ENCODE measurements around the gene RETREG2. TPM values are rescaled to one million over a fixed set of nuclear protein-coding genes. Genes with fewer than 3 reads are reported as not detected.

RETREG2 gene
- total RNA-seq, 2 donors from 2014 or later: 41.9 to 43.6 TPM

DNA sequence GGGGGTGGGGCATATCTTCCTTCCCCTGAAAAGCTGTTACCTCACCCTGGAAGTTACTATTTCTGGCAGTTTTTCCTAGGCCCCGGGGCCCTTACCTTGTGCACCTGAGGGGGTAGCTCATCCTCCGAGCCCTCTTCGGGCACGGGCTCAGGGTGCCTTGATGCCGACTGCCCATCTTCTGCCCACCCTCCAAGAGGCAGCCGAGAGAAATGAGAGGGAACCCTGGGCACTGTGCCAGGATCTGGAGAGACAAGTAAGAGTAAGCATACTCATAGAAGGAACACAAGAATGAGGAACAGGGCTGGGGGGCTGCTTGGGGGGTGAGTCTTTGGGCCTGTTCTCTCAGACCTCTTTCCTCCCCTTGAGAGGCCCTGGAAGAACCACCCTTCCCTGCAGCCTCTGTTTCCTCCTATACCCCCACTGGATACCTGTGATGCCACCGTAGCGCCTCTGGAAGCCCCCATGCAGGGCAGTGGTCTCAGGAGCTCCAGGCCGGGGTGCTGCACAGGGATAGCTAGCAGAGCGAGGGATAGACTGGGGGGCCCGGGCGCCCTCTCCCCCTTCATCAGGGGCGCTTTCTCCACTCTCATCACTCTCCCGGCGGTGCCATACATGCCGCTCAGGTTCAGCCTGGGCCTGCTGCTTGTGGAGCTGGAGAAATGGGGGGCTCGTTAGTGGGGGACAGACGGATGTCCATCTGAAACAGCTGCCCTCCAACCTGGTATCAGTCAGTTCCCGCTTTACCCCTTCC, 42.8 kb downstream of the RETREG2 start:
- Histone ChIP-seq H3K9me3 (no peaks in the 10 kb centered on the region), H3K27ac (no peak overlapping the region), H3K4me1 (peaks cover 31% of the 10 kb centered on the region), H3K4me3 (no peak overlapping the region), H3K27me3 (no peaks in the 10 kb centered on the region), H3K36me3 (replicated peaks in 1 of 2; ENCODE audit: insufficient read depth in 1 of 2, low read depth in 2 of 2) (peaks cover 18 to 31% of the 10 kb centered on the region in 2 donors)
- intact Hi-C loops (cut with DNase I): loop anchor here (10.0 kb wide), 1 partner anchor 46 kb away; the partner anchor contains the start of genes CNPPD1, RETREG2 and SLC23A3
- ATAC-seq (no peak), DNase-seq (peak in 1 of 4 donors; percentile 32)
- TF ChIP-seq POLR2A (IDR thresholded peaks at IDR 0.05): no peak
- TF ChIP-seq, protein P1, sequence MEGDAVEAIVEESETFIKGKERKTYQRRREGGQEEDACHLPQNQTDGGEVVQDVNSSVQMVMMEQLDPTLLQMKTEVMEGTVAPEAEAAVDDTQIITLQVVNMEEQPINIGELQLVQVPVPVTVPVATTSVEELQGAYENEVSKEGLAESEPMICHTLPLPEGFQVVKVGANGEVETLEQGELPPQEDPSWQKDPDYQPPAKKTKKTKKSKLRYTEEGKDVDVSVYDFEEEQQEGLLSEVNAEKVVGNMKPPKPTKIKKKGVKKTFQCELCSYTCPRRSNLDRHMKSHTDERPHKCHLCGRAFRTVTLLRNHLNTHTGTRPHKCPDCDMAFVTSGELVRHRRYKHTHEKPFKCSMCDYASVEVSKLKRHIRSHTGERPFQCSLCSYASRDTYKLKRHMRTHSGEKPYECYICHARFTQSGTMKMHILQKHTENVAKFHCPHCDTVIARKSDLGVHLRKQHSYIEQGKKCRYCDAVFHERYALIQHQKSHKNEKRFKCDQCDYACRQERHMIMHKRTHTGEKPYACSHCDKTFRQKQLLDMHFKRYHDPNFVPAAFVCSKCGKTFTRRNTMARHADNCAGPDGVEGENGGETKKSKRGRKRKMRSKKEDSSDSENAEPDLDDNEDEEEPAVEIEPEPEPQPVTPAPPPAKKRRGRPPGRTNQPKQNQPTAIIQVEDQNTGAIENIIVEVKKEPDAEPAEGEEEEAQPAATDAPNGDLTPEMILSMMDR (IDR thresholded peaks at IDR 0.05): no peak
- 86 to 92% methylated on average over 14 to 19 of the region's 19 CpGs for WGBS, 2 donors

DNA sequence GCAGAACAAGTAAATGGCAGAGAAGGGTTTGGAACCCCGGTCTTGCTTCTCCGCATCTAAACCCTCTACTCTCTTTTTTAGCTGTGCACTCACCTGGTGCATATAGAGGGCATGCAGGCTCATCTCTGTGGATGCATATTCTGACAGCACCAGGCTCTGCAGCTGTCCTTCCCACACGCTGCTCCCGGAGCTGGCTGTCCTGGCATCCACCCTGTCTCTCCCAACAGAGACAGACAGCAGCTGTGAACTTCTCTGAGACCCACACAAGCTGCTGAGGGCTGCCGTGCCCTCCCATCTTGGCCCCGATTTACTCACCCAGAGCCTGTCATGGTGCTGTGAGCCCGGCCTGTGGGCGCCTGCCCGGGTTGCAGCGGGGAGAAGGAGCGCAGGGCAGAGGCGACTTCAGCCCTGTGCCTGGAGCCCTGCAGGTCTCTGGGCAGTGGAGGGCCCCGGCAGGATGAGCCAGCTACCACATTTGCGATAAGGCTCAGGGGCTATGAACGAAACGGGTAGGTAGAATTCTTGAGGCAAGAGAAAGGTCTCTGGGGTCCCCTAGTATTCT, 44.0 kb downstream of the RETREG2 start:
- TF ChIP-seq, protein P1 (IDR thresholded peaks at IDR 0.05): no peak
- no peak for TF ChIP-seq POLR2A (IDR thresholded peaks at IDR 0.05)
- H3K9me3 ChIP-seq: no peaks in the 10 kb centered on the region
- H3K27me3 ChIP-seq: no peaks in the 10 kb centered on the region
- no peak for DNase-seq
- H3K36me3 ChIP-seq (replicated peaks in 1 of 2; ENCODE audit: insufficient read depth in 1 of 2, low read depth in 2 of 2): peaks cover 18 to 31% of the 10 kb centered on the region in 2 donors
- no peak overlapping the region for H3K4me3 ChIP-seq
- intact Hi-C loops (cut with DNase I): loop anchor here (10.0 kb wide), 1 partner anchor 47 kb away; the partner anchor contains the start of genes CNPPD1, RETREG2 and SLC23A3
- WGBS, 2 donors: 90 to 93% methylated on average over 14 to 16 of the region's 16 CpGs
- peaks cover 30% of the 10 kb centered on the region for H3K4me1 ChIP-seq
- ATAC-seq: no peak
- no peak overlapping the region for H3K27ac ChIP-seq

DNA sequence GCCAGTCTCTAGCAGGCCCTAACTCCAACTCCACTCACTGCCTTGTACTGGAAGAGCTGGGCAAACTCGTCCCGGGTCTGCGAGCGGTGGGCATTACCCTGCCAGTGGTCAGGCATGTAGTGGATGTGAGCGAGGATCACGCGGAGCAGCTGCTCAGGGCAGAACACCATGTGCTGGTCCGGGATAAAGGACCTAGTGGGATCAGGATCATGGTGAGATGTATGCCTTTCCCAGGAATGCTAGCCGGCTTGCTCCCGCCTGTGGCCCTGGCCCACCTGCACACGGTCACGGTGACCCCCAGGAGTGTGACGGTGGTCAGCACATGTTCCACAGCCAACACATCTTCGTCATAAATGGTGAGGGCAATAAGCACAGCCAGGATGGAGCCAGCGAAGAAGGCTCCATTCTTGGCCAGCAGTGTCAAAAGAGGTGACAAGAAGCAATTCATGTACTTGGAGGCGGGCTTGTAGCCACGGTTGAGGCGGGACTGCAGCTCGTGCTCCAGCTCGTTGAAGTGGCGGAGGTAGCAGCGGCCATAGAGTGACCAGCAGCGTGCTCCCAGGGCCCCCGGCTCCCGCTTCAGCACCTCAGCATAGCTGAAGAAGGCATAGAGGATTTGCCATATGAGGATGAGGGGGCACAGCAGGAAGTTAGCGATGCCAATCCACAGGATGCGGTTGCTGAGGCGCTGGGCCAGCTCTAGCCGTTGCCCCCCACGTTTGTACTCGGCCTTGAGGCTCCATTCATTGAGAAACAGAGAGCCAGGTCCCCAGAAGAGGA, 45.9 kb downstream of the RETREG2 start:
- peaks cover 18 to 31% of the 10 kb centered on the region in 2 donors for H3K36me3 ChIP-seq (replicated peaks in 1 of 2; ENCODE audit: insufficient read depth in 1 of 2, low read depth in 2 of 2)
- no peaks in the 10 kb centered on the region for H3K27me3 ChIP-seq
- no peak for ATAC-seq
- intact Hi-C loops (cut with DNase I): loop anchor here (10.0 kb wide), 1 partner anchor 49 kb away; the partner anchor contains the start of genes CNPPD1, RETREG2 and SLC23A3
- no peak for TF ChIP-seq POLR2A (IDR thresholded peaks at IDR 0.05)
- TF ChIP-seq, protein P1 (IDR thresholded peaks at IDR 0.05): no peak
- no peak for DNase-seq
- no peak overlapping the region for H3K27ac ChIP-seq
- WGBS, 2 donors: 87 to 91% methylated on average over 18 to 31 of the region's 31 CpGs
- no peaks in the 10 kb centered on the region for H3K9me3 ChIP-seq
- H3K4me3 ChIP-seq: no peak overlapping the region
- H3K4me1 ChIP-seq: peaks cover 27% of the 10 kb centered on the region

DNA sequence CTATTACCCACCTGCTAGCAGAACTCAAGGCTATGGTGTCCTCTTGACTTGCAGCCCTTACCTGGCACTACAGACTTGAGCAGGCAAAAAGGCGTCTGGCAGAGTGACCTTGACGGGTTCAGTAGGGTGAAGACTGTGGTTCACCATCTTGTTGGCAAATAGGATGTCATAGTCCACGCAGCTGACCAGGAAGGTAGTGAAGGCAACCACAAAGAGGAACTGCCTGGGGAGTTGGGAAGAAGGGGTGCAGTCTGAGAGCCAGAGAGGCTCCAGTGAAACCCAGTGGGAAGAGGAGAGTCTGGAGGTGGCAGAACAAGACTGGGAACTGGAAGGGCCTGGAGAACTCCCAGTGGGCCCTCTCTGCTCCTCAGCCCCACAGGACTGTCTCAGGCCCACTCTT, 47.3 kb downstream of the RETREG2 start:
- no peak for DNase-seq
- TF ChIP-seq POLR2A (IDR thresholded peaks at IDR 0.05): no peak
- TF ChIP-seq, protein P1 (IDR thresholded peaks at IDR 0.05): no peak
- WGBS, 2 donors: 71 to 76% methylated on average over 3 of the region's 3 CpGs

More for the DNA sequence above, 47.3 kb downstream of the RETREG2 start:
- Histone ChIP-seq H3K36me3 (replicated peaks in 1 of 2; ENCODE audit: insufficient read depth in 1 of 2, low read depth in 2 of 2) (peaks cover 18 to 31% of the 10 kb centered on the region in 2 donors), H3K4me3 (no peak overlapping the region), H3K9me3 (no peaks in the 10 kb centered on the region), H3K4me1 (peaks cover 19% of the 10 kb centered on the region), H3K27me3 (no peaks in the 10 kb centered on the region), H3K27ac (no peak overlapping the region)
- intact Hi-C loops (cut with DNase I): loop anchor here (10.0 kb wide), 1 partner anchor 51 kb away; the partner anchor contains the start of genes CNPPD1, RETREG2 and SLC23A3
- ATAC-seq: no peak

Data from body of pancreas (tissue), 4 donors.